Right lobe of liver (tissue), 4 donors: ENCODE measurements around the gene CDH12.

Experiments
- CTCF ChIP-seq, 4 donors: fragments of 200-600 bp in 3 of 4; fragments of 450-650 bp in 1 of 4; IDR thresholded peaks; one replicate each; pipeline versions ENCODE4 v1.5.1 to v1.8.0; 2016 to 2022; ENCODE audit warnings: antibody characterized with exemption in 4 of 4, mild to moderate bottlenecking in 2 of 4
- POLR2A ChIP-seq: fragments of 450-650 bp; IDR thresholded peaks from one replicate; pipeline ENCODE4 v1.6.1; 2017; ENCODE audit warnings: antibody characterized with exemption, mild to moderate bottlenecking
- donor health status: DM: no; HTN: no; CAD: no.
- donor health status: DM: no; HTN: no; CAD: no.
- donor health status: DM: no; HTN: yes; CAD: no.

DNA sequence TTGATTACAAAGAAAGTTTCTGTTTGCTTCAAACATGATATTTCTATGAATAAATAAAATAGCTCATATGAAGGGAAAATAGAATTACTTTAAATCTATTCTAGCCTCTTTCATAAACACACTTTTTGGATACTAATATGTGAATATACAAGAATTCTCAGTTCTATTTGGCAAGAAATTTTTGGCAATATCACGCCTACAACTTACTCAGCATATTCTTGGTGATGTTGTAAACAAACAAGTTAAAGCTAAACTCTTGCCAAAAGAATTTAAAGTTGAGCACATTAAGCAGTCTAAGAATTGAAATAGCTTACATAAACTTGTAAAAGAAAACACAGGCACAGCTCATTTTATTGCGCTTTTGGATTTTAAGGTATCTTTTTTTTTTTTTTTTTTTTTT lies 209.8 kb downstream of the CDH12 start:
- TF ChIP-seq CTCF (IDR thresholded peaks at IDR 0.05) (no peak), POLR2A (no peak)
